Ascending aorta (tissue), 2 donors: ENCODE results near the gene CNTN5. TPM values are rescaled to one million over a fixed set of nuclear protein-coding genes. Genes with fewer than 3 reads are reported as not detected.

Source experiments
- DNase-seq, 2 donors: peaks; one replicate each; pipeline ENCODE4 v3.0.0-alpha.2; 2019; ENCODE audit warnings: low spot score in 2 of 2
- H3K27ac ChIP-seq, 2 donors: fragments of 200-600 bp; sonication (generic); one replicate each; pipeline ENCODE4 v1.5.1; 2016 to 2017; ENCODE audit warnings: mild to moderate bottlenecking in 1 of 2
- H3K27me3 ChIP-seq: fragments of 200-600 bp; sonication (generic); one replicate; pipeline ENCODE4 v1.5.1; 2017
- H3K36me3 ChIP-seq, 2 donors: fragments of 200-600 bp; sonication (generic); one replicate each; pipeline ENCODE4 v1.5.1; 2016
- H3K4me1 ChIP-seq, 2 donors: fragments of 200-600 bp; sonication (generic); one replicate each; pipeline ENCODE4 v1.5.1; 2016 to 2017; ENCODE audit warnings: mild to moderate bottlenecking in 1 of 2
- H3K4me3 ChIP-seq, 2 donors: fragments of 200-600 bp; sonication (generic); one replicate each; pipeline ENCODE4 v1.5.1; 2016 to 2017; ENCODE audit warnings: mild to moderate bottlenecking in 1 of 2
- H3K9me3 ChIP-seq, 2 donors: fragments of 200-600 bp; sonication (generic); one replicate each; pipeline ENCODE4 v1.5.1; 2016
- CTCF ChIP-seq, 3 experiments: fragments of 200-600 bp in 2 of 3; fragments of 450-650 bp in 1 of 3; sonication (generic) in 2 of 3; IDR thresholded peaks; one replicate each; pipeline ENCODE4 v1.5.1; 2016 to 2019; ENCODE audit warnings: antibody characterized with exemption in 3 of 3, mild to moderate bottlenecking in 1 of 3, moderate library complexity in 1 of 3
- intact Hi-C: fragments of 100-400 bp; cut with DNase I; formaldehyde crosslinking; loops from one replicate; pipeline ENCODE4 v1.15.1; 2023
- total RNA-seq: library from RNA; depleted of rRNA; stranded (reverse); fragments of >200 nt; gene quantifications from one replicate; pipeline ENCODE4 v1.1.0, GENCODE V29; 2016

The CNTN5 gene
- total RNA-seq, 1 donor from 2014 or later: 3.6 TPM

- DNase-seq: no peak
- Histone ChIP-seq H3K36me3 (no peaks in the 10 kb centered on the region), H3K4me3 (no peak overlapping the region), H3K27me3 (no peaks in the 10 kb centered on the region), H3K27ac (no peak overlapping the region), H3K9me3 (no peaks in the 10 kb centered on the region), H3K4me1 (peaks cover 0 to 3% of the 10 kb centered on the region in 2 donors)
- no peak for TF ChIP-seq CTCF (IDR thresholded peaks at IDR 0.05)
- intact Hi-C loops: no loop called here
Observed at GRCh38 chr11:99352642-99353041, 331.9 kb downstream of the CNTN5 start.

GRCh38 chr11:99366546-99366945, 345.8 kb downstream of the CNTN5 start:
- Histone ChIP-seq H3K27ac (no peak overlapping the region), H3K9me3 (no peaks in the 10 kb centered on the region), H3K27me3 (no peaks in the 10 kb centered on the region), H3K36me3 (no peaks in the 10 kb centered on the region), H3K4me1 (peaks cover 0 to 4% of the 10 kb centered on the region in 2 donors), H3K4me3 (no peak overlapping the region)
- DNase-seq: no peak
- TF ChIP-seq CTCF (IDR thresholded peaks at IDR 0.05): no peak
- intact Hi-C loops: no loop called here

- no peak overlapping the region for H3K27ac ChIP-seq
- no peaks in the 10 kb centered on the region for H3K27me3 ChIP-seq
- peaks cover 0 to 4% of the 10 kb centered on the region in 2 donors for H3K4me1 ChIP-seq
- intact Hi-C loops: no loop called here
- no peak for DNase-seq
- H3K9me3 ChIP-seq: no peaks in the 10 kb centered on the region
- TF ChIP-seq CTCF (IDR thresholded peaks at IDR 0.05): no peak
- H3K36me3 ChIP-seq: no peaks in the 10 kb centered on the region
- peak overlapping the region in 1 of 2 donors; percentile 24 for H3K4me3 ChIP-seq
Observed at GRCh38 chr11:99368583-99368982, 347.8 kb downstream of the CNTN5 start.

- no peak overlapping the region for H3K4me3 ChIP-seq
- no peaks in the 10 kb centered on the region for H3K9me3 ChIP-seq
- H3K27me3 ChIP-seq: no peaks in the 10 kb centered on the region
- no peak for DNase-seq
- no peak overlapping the region for H3K27ac ChIP-seq
- peaks cover 0 to 4% of the 10 kb centered on the region in 2 donors for H3K4me1 ChIP-seq
- no peak for TF ChIP-seq CTCF (IDR thresholded peaks at IDR 0.05)
- H3K36me3 ChIP-seq: no peaks in the 10 kb centered on the region
- intact Hi-C loops: no loop called here
Observed at GRCh38 chr11:99370549-99371216, 349.9 kb downstream of the CNTN5 start.

GRCh38 chr11:99371257-99371656, 350.5 kb downstream of the CNTN5 start:
- TF ChIP-seq CTCF (IDR thresholded peaks at IDR 0.05): no peak
- Histone ChIP-seq H3K9me3 (no peaks in the 10 kb centered on the region), H3K36me3 (no peaks in the 10 kb centered on the region), H3K4me1 (peaks cover 0 to 4% of the 10 kb centered on the region in 2 donors), H3K27ac (no peak overlapping the region), H3K27me3 (no peaks in the 10 kb centered on the region), H3K4me3 (no peak overlapping the region)
- DNase-seq: no peak
- intact Hi-C loops: no loop called here

- no peaks in the 10 kb centered on the region for H3K4me1 ChIP-seq
- TF ChIP-seq CTCF (IDR thresholded peaks at IDR 0.05): no peak
- no peaks in the 10 kb centered on the region for H3K27me3 ChIP-seq
- DNase-seq: no peak
- H3K4me3 ChIP-seq: no peak overlapping the region
- H3K36me3 ChIP-seq: no peaks in the 10 kb centered on the region
- H3K27ac ChIP-seq: no peak overlapping the region
- intact Hi-C loops: no loop called here
- H3K9me3 ChIP-seq: no peaks in the 10 kb centered on the region
Observed at GRCh38 chr11:99376463-99376862, 355.7 kb downstream of the CNTN5 start.
